ENCODE measurements around the gene HNRNPUL2. TPM values are rescaled to one million over a fixed set of nuclear protein-coding genes. Genes with fewer than 3 reads are reported as not detected.
"Not testable (repeated sequence)": the region's sequence is repeated elsewhere in the genome, so short reads cannot be mapped to it uniquely, and the experiment has no call there.

HNRNPUL2 gene
- total RNA-seq, 6 experiments from 2014 or later, result 34.5 to 44.6 (median 41.6) TPM

DNA sequence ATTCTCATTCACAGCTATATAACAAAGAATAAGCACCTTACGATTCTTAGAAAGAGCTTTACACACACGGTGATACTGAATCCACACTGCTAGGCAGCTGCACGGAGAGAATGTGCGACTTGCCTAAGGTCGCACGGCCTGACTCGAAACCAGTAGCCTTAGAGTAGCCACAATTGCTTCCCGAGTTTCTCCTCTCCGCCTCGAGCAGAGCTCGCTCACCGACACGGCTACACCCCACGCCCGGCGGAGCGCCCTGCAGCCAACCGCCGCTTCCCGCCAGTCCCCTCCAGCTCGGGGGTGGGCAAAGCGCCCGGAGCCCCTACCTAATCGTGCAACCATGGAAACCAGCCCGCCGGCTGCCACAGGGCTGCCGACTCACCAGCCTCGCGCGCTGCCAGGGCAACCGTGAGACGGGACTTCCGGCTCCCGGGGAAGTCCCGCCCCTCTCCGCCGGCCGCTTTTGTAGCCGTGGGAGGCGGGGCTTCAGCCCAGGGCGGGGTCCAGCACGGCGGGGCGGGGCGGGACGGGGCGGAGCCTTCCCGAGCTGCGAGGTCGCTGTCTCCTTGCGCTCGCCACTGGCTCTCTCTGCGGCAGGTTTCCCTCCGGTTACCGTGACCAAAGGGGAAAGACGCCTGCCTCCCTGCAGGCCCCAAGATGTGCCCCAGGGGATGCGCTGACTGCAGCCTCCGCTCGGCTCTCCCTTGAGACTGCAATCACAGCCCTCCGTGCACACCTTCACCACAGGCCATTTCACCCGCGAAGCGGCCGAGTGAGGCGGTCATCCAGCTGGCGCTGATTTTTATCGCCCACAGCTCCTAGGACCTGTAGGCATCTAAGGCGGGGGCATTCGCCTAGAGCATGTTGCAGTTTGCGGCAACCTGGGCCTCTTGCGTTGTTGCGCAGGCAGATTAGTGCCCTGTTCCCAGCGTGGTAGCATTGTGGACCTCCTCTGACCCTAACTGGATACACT, 21.1 kb downstream of the HNRNPUL2 start:
- Mint-ChIP-seq H3K9me3 (no peaks in the 10 kb centered on the region), H3K36me3 (ENCODE audit: low read depth) (peaks cover 34% of the 10 kb centered on the region), H3K27ac (peak overlapping the region; percentile 98), H3K27me3 (ENCODE audit: insufficient read depth) (peaks cover 5% of the 10 kb centered on the region), H3K4me1 (ENCODE audit: low read depth) (peaks cover 39% of the 10 kb centered on the region), H3K4me3 (peak overlapping the region; percentile 94)
- TF ChIP-seq, protein P1, sequence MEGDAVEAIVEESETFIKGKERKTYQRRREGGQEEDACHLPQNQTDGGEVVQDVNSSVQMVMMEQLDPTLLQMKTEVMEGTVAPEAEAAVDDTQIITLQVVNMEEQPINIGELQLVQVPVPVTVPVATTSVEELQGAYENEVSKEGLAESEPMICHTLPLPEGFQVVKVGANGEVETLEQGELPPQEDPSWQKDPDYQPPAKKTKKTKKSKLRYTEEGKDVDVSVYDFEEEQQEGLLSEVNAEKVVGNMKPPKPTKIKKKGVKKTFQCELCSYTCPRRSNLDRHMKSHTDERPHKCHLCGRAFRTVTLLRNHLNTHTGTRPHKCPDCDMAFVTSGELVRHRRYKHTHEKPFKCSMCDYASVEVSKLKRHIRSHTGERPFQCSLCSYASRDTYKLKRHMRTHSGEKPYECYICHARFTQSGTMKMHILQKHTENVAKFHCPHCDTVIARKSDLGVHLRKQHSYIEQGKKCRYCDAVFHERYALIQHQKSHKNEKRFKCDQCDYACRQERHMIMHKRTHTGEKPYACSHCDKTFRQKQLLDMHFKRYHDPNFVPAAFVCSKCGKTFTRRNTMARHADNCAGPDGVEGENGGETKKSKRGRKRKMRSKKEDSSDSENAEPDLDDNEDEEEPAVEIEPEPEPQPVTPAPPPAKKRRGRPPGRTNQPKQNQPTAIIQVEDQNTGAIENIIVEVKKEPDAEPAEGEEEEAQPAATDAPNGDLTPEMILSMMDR (IDR thresholded peaks at IDR 0.05), result no peak
- DNase-seq, result peak; percentile 93

DNA sequence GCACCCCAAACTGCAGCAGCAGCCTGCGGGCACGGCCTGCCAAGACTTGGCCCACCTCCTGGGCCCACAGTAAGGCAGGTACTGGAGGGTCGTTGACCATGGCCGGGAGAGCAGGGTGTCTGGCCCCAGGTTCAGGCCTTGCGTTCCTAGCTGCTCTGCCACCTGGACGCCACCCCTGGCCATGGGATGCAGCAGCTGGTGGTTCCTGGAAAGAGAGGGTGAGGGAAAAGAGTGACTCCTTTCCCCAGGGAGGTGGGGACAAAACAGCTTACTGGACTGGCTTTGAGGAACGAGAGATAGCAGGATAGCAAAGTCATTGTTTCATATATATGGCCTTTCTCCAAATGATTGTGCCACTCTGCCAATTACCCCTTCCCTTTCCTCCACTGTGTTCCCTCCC, 21.8 kb downstream of the HNRNPUL2 start:
- no peaks in the 10 kb centered on the region for H3K9me3 Mint-ChIP-seq
- no peak for DNase-seq

DNA sequence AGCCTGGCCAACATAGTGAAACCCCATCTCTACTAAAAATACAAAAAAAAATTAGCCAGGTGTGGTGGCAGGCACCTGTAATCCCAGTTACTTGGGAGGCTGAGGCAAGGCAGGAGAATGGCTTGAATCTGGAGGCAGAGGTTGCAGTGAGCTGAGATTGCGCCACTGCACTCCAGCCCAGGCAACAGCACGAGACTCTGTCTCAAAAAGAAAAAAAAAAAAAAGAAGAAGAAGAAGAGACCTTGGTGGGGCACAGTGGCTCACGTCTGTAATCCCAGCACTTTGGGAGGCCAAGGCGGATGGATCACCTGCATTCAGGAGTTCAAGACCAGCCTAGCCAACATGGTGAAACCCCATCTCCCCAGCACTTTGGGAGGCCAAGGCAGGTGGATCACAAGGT, 23.3 kb downstream of the HNRNPUL2 start:
- DNase-seq; H3K4me3 Mint-ChIP-seq; H3K9me3 Mint-ChIP-seq; H3K27me3 Mint-ChIP-seq (ENCODE audit: insufficient read depth); H3K27ac Mint-ChIP-seq: not testable (repeated sequence)
- Mint-ChIP-seq H3K4me1 (ENCODE audit: low read depth) (peaks cover 25% of the 10 kb centered on the region), H3K36me3 (ENCODE audit: low read depth) (peaks cover 25% of the 10 kb centered on the region)

More for the DNA sequence above, 21.8 kb downstream of the HNRNPUL2 start:
- Mint-ChIP-seq H3K36me3 (ENCODE audit: low read depth) (peaks cover 33% of the 10 kb centered on the region), H3K4me1 (ENCODE audit: low read depth) (peaks cover 39% of the 10 kb centered on the region), H3K27me3 (ENCODE audit: insufficient read depth) (peaks cover 5% of the 10 kb centered on the region), H3K27ac (peak overlapping the region; percentile 98), H3K4me3 (peak overlapping the region; percentile 94)
- TF ChIP-seq, protein P1 (IDR thresholded peaks at IDR 0.05), result no peak; the same call in 1 of the 2 replicates

- Mint-ChIP-seq H3K4me1 (ENCODE audit: low read depth) (peaks cover 19% of the 10 kb centered on the region), H3K27ac (no peak overlapping the region), H3K9me3 (no peaks in the 10 kb centered on the region), H3K36me3 (ENCODE audit: low read depth) (peaks cover 30% of the 10 kb centered on the region), H3K4me3 (no peak overlapping the region), H3K27me3 (ENCODE audit: insufficient read depth) (no peaks in the 10 kb centered on the region; the same call in 1 of the 2 replicates)
- DNase-seq, result no peak
- TF ChIP-seq, protein P1 (IDR thresholded peaks at IDR 0.05), result no peak
Measured at GRCh38 chr11:62702246-62702645, 25.0 kb downstream of the HNRNPUL2 start.

DNA sequence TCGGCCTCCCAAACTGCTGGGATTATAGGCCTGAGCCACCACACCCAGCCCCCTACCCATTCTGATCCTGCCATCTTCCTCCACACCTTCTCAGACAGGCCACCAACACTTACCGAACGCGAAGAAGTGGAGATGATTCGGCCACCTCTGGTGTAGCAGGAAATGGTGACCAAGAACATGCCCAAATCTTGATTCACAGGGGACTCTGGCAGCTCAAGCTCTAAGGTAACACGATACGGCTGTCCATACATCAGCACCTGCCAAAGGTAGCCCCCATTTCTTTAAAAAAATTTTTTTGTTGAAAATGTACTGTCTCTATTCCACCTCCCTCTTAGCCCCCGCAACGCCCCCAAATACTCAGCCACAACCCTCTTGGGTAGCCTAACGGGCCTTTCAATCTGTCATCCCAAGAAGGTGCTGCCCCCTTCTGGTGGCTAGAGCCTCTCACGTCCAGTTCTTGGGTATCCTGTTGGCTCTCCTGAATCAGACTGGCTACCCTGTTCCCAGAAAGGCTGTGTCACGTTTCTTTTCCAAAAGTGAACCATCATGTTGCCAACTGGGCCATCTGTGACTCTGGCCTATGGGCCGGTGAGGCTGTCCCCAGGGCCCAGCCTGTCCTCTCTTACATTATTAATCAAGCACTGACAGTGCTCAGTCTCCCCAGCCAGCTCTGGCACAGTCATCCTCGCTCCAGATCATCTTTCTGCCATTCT, 32.6 kb downstream of the HNRNPUL2 start:
- no peaks in the 10 kb centered on the region for H3K9me3 Mint-ChIP-seq
- no peak overlapping the region for H3K4me3 Mint-ChIP-seq
- H3K27me3 Mint-ChIP-seq (ENCODE audit: insufficient read depth), result no peaks in the 10 kb centered on the region; the same call in 1 of the 2 replicates
- peaks cover 17% of the 10 kb centered on the region for H3K4me1 Mint-ChIP-seq (ENCODE audit: low read depth)
- H3K27ac Mint-ChIP-seq, result peak overlapping the region; percentile 70
- DNase-seq, result peak; percentile 75
- peaks cover 18% of the 10 kb centered on the region for H3K36me3 Mint-ChIP-seq (ENCODE audit: low read depth)
- TF ChIP-seq, protein P1 (IDR thresholded peaks at IDR 0.05), result peak; percentile 89

GRCh38 chr11:62693624-62694023, 33.6 kb downstream of the HNRNPUL2 start:
- Mint-ChIP-seq H3K4me1 (ENCODE audit: low read depth) (peaks cover 27% of the 10 kb centered on the region), H3K36me3 (ENCODE audit: low read depth) (peaks cover 16% of the 10 kb centered on the region)
- H3K27me3 Mint-ChIP-seq (ENCODE audit: insufficient read depth); H3K9me3 Mint-ChIP-seq; DNase-seq; H3K27ac Mint-ChIP-seq; H3K4me3 Mint-ChIP-seq: not testable (repeated sequence)

Data from HFFc6 (cell line).